ENCODE results near the gene KDM6A. TPM values are rescaled to one million over a fixed set of nuclear protein-coding genes. Genes with fewer than 3 reads are reported as not detected.
"Not testable (repeated sequence)": the region's sequence is repeated elsewhere in the genome, so short reads cannot be mapped to it uniquely, and the experiment has no call there.

Gene KDM6A
- polyA plus RNA-seq, 1 donor from 2014 or later, result 13.2 TPM

DNA sequence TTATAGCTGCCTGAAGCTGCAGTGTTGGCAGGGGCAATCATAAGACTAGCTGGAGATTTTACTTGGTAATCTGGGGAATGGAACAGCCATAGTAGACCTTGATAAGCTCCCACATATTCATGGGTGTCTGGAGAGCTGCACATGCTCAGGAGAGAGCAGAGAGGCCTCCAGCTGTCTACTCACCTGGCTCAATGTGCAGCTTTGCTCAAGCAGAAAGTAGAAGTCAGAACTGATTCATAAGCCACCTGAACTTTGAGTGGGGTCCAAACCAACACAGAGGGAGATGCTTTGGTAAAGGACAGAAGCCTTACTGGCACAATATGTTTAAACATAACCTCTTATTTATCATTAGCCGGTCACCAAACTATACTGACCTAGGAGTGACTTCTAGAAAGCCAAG, 54.4 kb downstream of the KDM6A start:
- Mint-ChIP-seq H3K36me3 (peaks cover 9% of the 10 kb centered on the region), H3K4me1 (peaks cover 44 to 60% (median 52%) of the 10 kb centered on the region in 3 donors), H3K27ac (no peak overlapping the region), H3K4me3 (peak overlapping the region in 2 of 4 donors; percentile 4 to 78), H3K27me3 (no peaks in the 10 kb centered on the region), H3K9me3 (peaks cover 0 to 4% (median 0%) of the 10 kb centered on the region in 3 donors)

- H3K4me3 Mint-ChIP-seq, result no peak overlapping the region
- peaks cover 44 to 66% (median 56%) of the 10 kb centered on the region in 3 donors for H3K4me1 Mint-ChIP-seq
- H3K27me3 Mint-ChIP-seq, result no peaks in the 10 kb centered on the region
- H3K9me3 Mint-ChIP-seq, result peaks cover 0 to 4% (median 0%) of the 10 kb centered on the region in 3 donors
- H3K36me3 Mint-ChIP-seq, result peaks cover 9% of the 10 kb centered on the region
- peak overlapping the region in 1 of 3 donors; percentile 17 for H3K27ac Mint-ChIP-seq
Observed at GRCh38 chrX:44931441-44931973, 58.5 kb downstream of the KDM6A start.

- Mint-ChIP-seq H3K27ac (no peak overlapping the region), H3K36me3 (peaks cover 2% of the 10 kb centered on the region), H3K9me3 (no peaks in the 10 kb centered on the region), H3K4me1 (peaks cover 45 to 64% (median 59%) of the 10 kb centered on the region in 3 donors), H3K4me3 (no peak overlapping the region), H3K27me3 (no peaks in the 10 kb centered on the region)
Observed at GRCh38 chrX:44935172-44935571, 62.2 kb downstream of the KDM6A start.

- no peaks in the 10 kb centered on the region for H3K27me3 Mint-ChIP-seq
- no peak overlapping the region for H3K4me3 Mint-ChIP-seq
- H3K27ac Mint-ChIP-seq, result peak overlapping the region in 1 of 3 donors; percentile 63
Observed at GRCh38 chrX:44935640-44936039, 62.7 kb downstream of the KDM6A start.

GRCh38 chrX:44937606-44938005, 64.6 kb downstream of the KDM6A start:
- peaks cover 4% of the 10 kb centered on the region for H3K36me3 Mint-ChIP-seq
- H3K27ac Mint-ChIP-seq, result peak overlapping the region in 2 of 3 donors; percentile 39 to 45
- peaks cover 40 to 65% (median 54%) of the 10 kb centered on the region in 3 donors for H3K4me1 Mint-ChIP-seq
- no peaks in the 10 kb centered on the region for H3K27me3 Mint-ChIP-seq
- H3K4me3 Mint-ChIP-seq, result peak overlapping the region in 2 of 4 donors; percentile 18 to 56
- no peaks in the 10 kb centered on the region for H3K9me3 Mint-ChIP-seq

More at GRCh38 chrX:44935640-44936039, 62.7 kb downstream of the KDM6A start:
- peaks cover 45 to 64% (median 61%) of the 10 kb centered on the region in 3 donors for H3K4me1 Mint-ChIP-seq
- no peaks in the 10 kb centered on the region for H3K9me3 Mint-ChIP-seq
- H3K36me3 Mint-ChIP-seq, result peaks cover 3% of the 10 kb centered on the region

- Mint-ChIP-seq H3K4me1 (peaks cover 40 to 67% (median 55%) of the 10 kb centered on the region in 3 donors), H3K9me3 (no peaks in the 10 kb centered on the region), H3K27ac (peak overlapping the region in 2 of 3 donors; percentile 45 to 67), H3K27me3 (no peaks in the 10 kb centered on the region), H3K36me3 (peaks cover 4% of the 10 kb centered on the region), H3K4me3 (no peak overlapping the region)
Observed at GRCh38 chrX:44938111-44938510, 65.1 kb downstream of the KDM6A start.

GRCh38 chrX:44940541-44940940, 67.6 kb downstream of the KDM6A start:
- peaks cover 11% of the 10 kb centered on the region for H3K36me3 Mint-ChIP-seq
- peaks cover 26 to 53% (median 39%) of the 10 kb centered on the region in 3 donors for H3K4me1 Mint-ChIP-seq
- H3K27ac Mint-ChIP-seq, H3K9me3 Mint-ChIP-seq, H3K27me3 Mint-ChIP-seq, H3K4me3 Mint-ChIP-seq: not testable (repeated sequence)

- Mint-ChIP-seq H3K4me1 (peaks cover 23 to 32% (median 29%) of the 10 kb centered on the region in 3 donors), H3K4me3 (no peak overlapping the region), H3K9me3 (peaks cover 5 to 9% (median 6%) of the 10 kb centered on the region in 3 donors)
Observed at GRCh38 chrX:44943007-44943406, 70.0 kb downstream of the KDM6A start.

GRCh38 chrX:44944894-44945293, 71.9 kb downstream of the KDM6A start:
- Mint-ChIP-seq H3K4me1 (peaks cover 15 to 25% (median 22%) of the 10 kb centered on the region in 3 donors), H3K9me3 (peaks cover 5 to 9% (median 6%) of the 10 kb centered on the region in 3 donors), H3K27ac (peak overlapping the region in 1 of 3 donors; percentile 23), H3K4me3 (peak overlapping the region in 1 of 4 donors; percentile 3), H3K27me3 (no peaks in the 10 kb centered on the region), H3K36me3 (peaks cover 11% of the 10 kb centered on the region)

More at GRCh38 chrX:44943007-44943406, 70.0 kb downstream of the KDM6A start:
- no peak overlapping the region for H3K27ac Mint-ChIP-seq
- H3K36me3 Mint-ChIP-seq, result peaks cover 11% of the 10 kb centered on the region
- no peaks in the 10 kb centered on the region for H3K27me3 Mint-ChIP-seq

DNA sequence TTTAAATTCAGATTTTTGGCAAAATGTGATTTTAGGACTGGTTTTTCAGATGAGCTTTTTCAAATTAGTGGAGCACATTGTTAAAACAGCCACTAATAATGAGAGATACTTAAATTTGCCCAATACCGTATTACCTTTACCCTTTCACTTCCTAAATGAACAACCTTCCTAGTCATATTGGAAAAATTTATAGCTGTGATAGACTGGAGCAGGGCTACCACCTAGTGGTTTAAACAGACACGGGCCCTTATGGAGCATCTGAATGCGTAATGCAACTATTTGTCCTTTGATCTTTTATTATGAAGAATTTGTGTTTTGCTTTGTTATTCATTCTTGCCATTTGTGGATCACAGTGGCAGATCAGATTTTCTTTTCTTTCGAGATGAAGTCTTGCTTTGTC, 72.7 kb downstream of the KDM6A start:
- peak overlapping the region in 1 of 3 donors; percentile 23 for H3K27ac Mint-ChIP-seq
- H3K4me1 Mint-ChIP-seq, result peaks cover 20 to 32% (median 27%) of the 10 kb centered on the region in 3 donors
- H3K4me3 Mint-ChIP-seq, result no peak overlapping the region
- H3K9me3 Mint-ChIP-seq, result peaks cover 5 to 9% (median 6%) of the 10 kb centered on the region in 3 donors
- peaks cover 10% of the 10 kb centered on the region for H3K36me3 Mint-ChIP-seq
- H3K27me3 Mint-ChIP-seq, result no peaks in the 10 kb centered on the region

DNA sequence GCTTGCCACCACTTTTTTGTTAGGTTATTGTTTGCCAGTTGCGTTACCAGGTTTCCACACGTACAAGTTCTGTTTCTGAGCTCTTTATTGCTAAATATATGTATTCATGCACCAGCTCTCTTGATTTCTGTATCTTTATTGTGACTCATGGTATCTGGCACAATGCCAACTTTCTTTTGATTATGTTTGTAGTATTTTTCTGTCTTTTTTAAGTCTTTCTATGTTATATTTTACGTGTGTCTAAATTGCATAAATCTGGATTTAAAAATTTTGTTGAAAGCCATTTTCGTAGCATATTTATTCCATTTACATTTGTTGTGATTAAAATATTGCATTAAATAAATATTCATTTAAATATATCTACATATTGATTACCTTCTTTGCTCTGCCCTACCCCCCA, 73.8 kb downstream of the KDM6A start:
- Mint-ChIP-seq H3K36me3 (peaks cover 11% of the 10 kb centered on the region), H3K27me3 (no peaks in the 10 kb centered on the region), H3K9me3 (peaks cover 5 to 9% (median 6%) of the 10 kb centered on the region in 3 donors), H3K4me1 (peaks cover 26 to 40% (median 33%) of the 10 kb centered on the region in 3 donors), H3K27ac (no peak overlapping the region), H3K4me3 (no peak overlapping the region)

DNA sequence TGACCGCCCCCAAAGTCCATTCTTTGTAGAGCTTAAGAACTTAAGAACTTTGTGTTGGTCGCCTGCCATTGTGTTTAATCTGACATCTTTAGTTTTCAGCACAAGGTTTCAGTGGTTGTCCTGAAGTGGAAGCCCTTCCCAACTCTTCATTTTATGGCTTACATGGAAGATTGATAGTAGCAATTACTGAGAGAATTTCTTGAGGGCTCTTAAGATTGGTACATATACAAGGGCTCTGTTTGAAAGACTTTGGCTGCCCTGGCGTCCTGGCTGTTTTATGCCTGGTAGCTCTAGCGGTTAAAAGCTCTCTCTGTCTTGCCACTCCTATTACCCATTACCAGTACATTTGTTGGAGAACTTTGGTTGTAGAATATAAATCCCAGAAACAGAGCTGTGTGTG, 75.0 kb downstream of the KDM6A start:
- Mint-ChIP-seq H3K27ac (peak overlapping the region in 1 of 3 donors; percentile 25), H3K4me3 (no peak overlapping the region)

DNA sequence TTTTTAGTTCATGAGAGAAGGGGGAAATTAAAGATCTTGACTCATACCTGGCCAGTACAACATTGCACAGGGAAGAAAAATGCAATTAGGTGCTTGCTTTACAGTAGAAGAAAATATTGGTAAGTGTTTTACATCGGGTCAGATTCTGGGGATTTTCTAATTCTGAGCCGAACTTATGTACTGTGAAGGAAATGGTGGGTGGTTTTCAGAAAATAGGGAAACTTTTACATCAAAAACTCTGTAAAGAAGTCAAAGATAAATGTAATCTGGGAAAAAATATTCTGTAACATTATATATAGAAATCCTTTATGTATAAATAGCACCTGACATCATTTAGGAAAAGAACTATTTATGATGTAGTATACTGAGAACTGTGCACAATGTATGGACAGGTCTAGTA, 75.4 kb downstream of the KDM6A start:
- Mint-ChIP-seq H3K4me1 (peaks cover 35 to 42% (median 39%) of the 10 kb centered on the region in 3 donors), H3K9me3 (peaks cover 5 to 9% (median 6%) of the 10 kb centered on the region in 3 donors), H3K4me3 (no peak overlapping the region), H3K27me3 (no peaks in the 10 kb centered on the region), H3K36me3 (peaks cover 13% of the 10 kb centered on the region), H3K27ac (no peak overlapping the region)

More for the DNA sequence above, 75.0 kb downstream of the KDM6A start:
- H3K36me3 Mint-ChIP-seq, result peaks cover 13% of the 10 kb centered on the region
- no peaks in the 10 kb centered on the region for H3K27me3 Mint-ChIP-seq
- peaks cover 32 to 38% (median 36%) of the 10 kb centered on the region in 3 donors for H3K4me1 Mint-ChIP-seq
- H3K9me3 Mint-ChIP-seq, result peaks cover 5 to 9% (median 6%) of the 10 kb centered on the region in 3 donors

DNA sequence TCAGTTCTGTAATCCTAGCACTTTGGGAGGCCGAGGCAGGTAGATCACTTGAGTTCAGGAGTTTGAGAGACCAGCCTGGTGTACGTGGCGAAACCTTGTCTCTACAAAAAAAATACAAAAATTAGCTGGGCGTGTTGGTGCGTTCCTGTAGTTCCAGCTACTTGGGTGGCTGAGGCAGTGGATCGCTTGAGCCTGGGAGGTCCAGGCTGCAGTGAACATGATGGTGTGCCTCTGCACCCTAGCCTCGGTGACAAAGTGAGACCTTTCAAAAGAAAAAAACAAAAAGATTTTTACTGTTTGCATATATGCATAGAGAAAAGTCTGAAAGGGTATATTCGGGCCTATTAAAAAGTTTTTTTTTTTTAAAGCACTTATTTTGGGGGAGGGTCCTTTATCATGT, 76.1 kb downstream of the KDM6A start:
- peaks cover 13% of the 10 kb centered on the region for H3K36me3 Mint-ChIP-seq
- peaks cover 40 to 48% (median 42%) of the 10 kb centered on the region in 3 donors for H3K4me1 Mint-ChIP-seq

GRCh38 chrX:44950471-44951366, 77.7 kb downstream of the KDM6A start:
- H3K9me3 Mint-ChIP-seq, H3K36me3 Mint-ChIP-seq, H3K27me3 Mint-ChIP-seq: not testable (repeated sequence)
- Mint-ChIP-seq H3K27ac (peak overlapping the region in 2 of 3 donors; percentile 13 to 82), H3K4me3 (peak overlapping the region in 1 of 4 donors; percentile 10), H3K4me1 (peaks cover 50 to 55% (median 53%) of the 10 kb centered on the region in 3 donors)

More for the DNA sequence above, 76.1 kb downstream of the KDM6A start:
- Mint-ChIP-seq H3K27ac (no peak overlapping the region), H3K4me3 (peak overlapping the region in 1 of 4 donors; percentile 5), H3K9me3 (peaks cover 5 to 9% (median 6%) of the 10 kb centered on the region in 3 donors), H3K27me3 (no peaks in the 10 kb centered on the region)

Measured in IgD-negative memory B cell (primary cell).